Memory B cell (primary cell): ENCODE results near the gene SMIM29.

Source experiments
- ATAC-seq: fragments of 150-1000 bp; cut with Tn5 transposase; 2 replicates; pipeline ENCODE4 v1.10.0; 2021; ENCODE audit warnings: low read depth, mild to moderate bottlenecking, moderate library complexity
- DNase-seq, 2 donors: peaks; one replicate each; pipeline ENCODE4 v3.0.0; 2022; ENCODE audit warnings: low spot score in 2 of 2
- H3K27ac Mint-ChIP-seq: one replicate; pipeline ENCODE4 v1.8.0; 2022; ENCODE audit warnings: mild to moderate bottlenecking, moderate library complexity, mixed read lengths
- H3K27me3 Mint-ChIP-seq: one replicate; pipeline ENCODE4 v1.8.0; 2022; ENCODE audit warnings: mixed read lengths
- H3K36me3 Mint-ChIP-seq: one replicate; pipeline ENCODE4 v1.8.0; 2022; ENCODE audit warnings: mild to moderate bottlenecking, mixed read lengths
- H3K4me1 Mint-ChIP-seq: one replicate; pipeline ENCODE4 v1.8.0; 2022; ENCODE audit warnings: mixed read lengths
- H3K4me3 Mint-ChIP-seq: one replicate; pipeline ENCODE4 v1.8.0; 2022; ENCODE audit warnings: mild to moderate bottlenecking, moderate library complexity, mixed read lengths
- H3K9me3 Mint-ChIP-seq: one replicate; pipeline ENCODE4 v1.8.0; 2022; ENCODE audit warnings: mixed read lengths

Gene SMIM29

GRCh38 chr6:34230653-34231371 is 18.0 kb downstream of the SMIM29 start:
- no peak overlapping the region for H3K27ac Mint-ChIP-seq
- H3K36me3 Mint-ChIP-seq: no peaks in the 10 kb centered on the region
- DNase-seq: no peak

GRCh38 chr6:34229877-34230276 is 18.9 kb downstream of the SMIM29 start:
- no peaks in the 10 kb centered on the region for H3K9me3 Mint-ChIP-seq
- DNase-seq (no peak), ATAC-seq (no peak)
- no peaks in the 10 kb centered on the region for H3K36me3 Mint-ChIP-seq
- H3K4me1 Mint-ChIP-seq: peaks cover 15% of the 10 kb centered on the region
- no peaks in the 10 kb centered on the region for H3K27me3 Mint-ChIP-seq
- no peak overlapping the region for H3K4me3 Mint-ChIP-seq
- H3K27ac Mint-ChIP-seq: no peak overlapping the region

More at GRCh38 chr6:34230653-34231371, 18.0 kb downstream of the SMIM29 start:
- no peak overlapping the region for H3K4me3 Mint-ChIP-seq
- H3K27me3 Mint-ChIP-seq: no peaks in the 10 kb centered on the region
- H3K9me3 Mint-ChIP-seq: no peaks in the 10 kb centered on the region
- ATAC-seq: no peak
- peaks cover 16% of the 10 kb centered on the region for H3K4me1 Mint-ChIP-seq

- Mint-ChIP-seq H3K36me3 (no peaks in the 10 kb centered on the region), H3K9me3 (no peaks in the 10 kb centered on the region), H3K4me1 (peaks cover 19% of the 10 kb centered on the region), H3K27me3 (no peaks in the 10 kb centered on the region), H3K27ac (peak overlapping the region; percentile 96), H3K4me3 (peak overlapping the region; percentile 4)
- ATAC-seq (no peak), DNase-seq (no peak)
Measured at GRCh38 chr6:34227761-34228421, 20.9 kb downstream of the SMIM29 start.

GRCh38 chr6:34226731-34227586 is 21.8 kb downstream of the SMIM29 start:
- H3K27ac Mint-ChIP-seq: peak overlapping the region; percentile 96
- peaks cover 18% of the 10 kb centered on the region for H3K4me1 Mint-ChIP-seq
- no peaks in the 10 kb centered on the region for H3K9me3 Mint-ChIP-seq

GRCh38 chr6:34226066-34226465 is 22.7 kb downstream of the SMIM29 start:
- no peak for ATAC-seq
- Mint-ChIP-seq H3K9me3 (no peaks in the 10 kb centered on the region), H3K36me3 (no peaks in the 10 kb centered on the region), H3K4me3 (no peak overlapping the region), H3K27me3 (no peaks in the 10 kb centered on the region), H3K27ac (peak overlapping the region; percentile 96), H3K4me1 (peaks cover 16% of the 10 kb centered on the region)
- DNase-seq: no peak

More at GRCh38 chr6:34226731-34227586, 21.8 kb downstream of the SMIM29 start:
- Mint-ChIP-seq H3K4me3 (no peak overlapping the region), H3K36me3 (no peaks in the 10 kb centered on the region), H3K27me3 (no peaks in the 10 kb centered on the region)
- ATAC-seq (peak; percentile 19), DNase-seq (peak in 1 of 2 donors; percentile 33)

GRCh38 chr6:34225551-34225950 is 23.3 kb downstream of the SMIM29 start:
- Mint-ChIP-seq H3K27me3 (no peaks in the 10 kb centered on the region), H3K4me1 (peaks cover 16% of the 10 kb centered on the region), H3K27ac (peak overlapping the region; percentile 96), H3K4me3 (no peak overlapping the region), H3K9me3 (no peaks in the 10 kb centered on the region), H3K36me3 (no peaks in the 10 kb centered on the region)
- DNase-seq (no peak), ATAC-seq (no peak)

GRCh38 chr6:34223956-34224940 is 24.6 kb downstream of the SMIM29 start:
- Mint-ChIP-seq H3K27ac (peak overlapping the region; percentile 96), H3K36me3 (no peaks in the 10 kb centered on the region), H3K4me3 (peak overlapping the region; percentile 70), H3K9me3 (no peaks in the 10 kb centered on the region), H3K4me1 (peaks cover 20% of the 10 kb centered on the region), H3K27me3 (no peaks in the 10 kb centered on the region)
- DNase-seq (peak; percentile 87 to 91), ATAC-seq (peak; percentile 92)

GRCh38 chr6:34223381-34223955 is 25.3 kb downstream of the SMIM29 start:
- Mint-ChIP-seq H3K9me3 (no peaks in the 10 kb centered on the region), H3K27me3 (no peaks in the 10 kb centered on the region), H3K4me3 (peak overlapping the region; percentile 70), H3K4me1 (peaks cover 20% of the 10 kb centered on the region), H3K27ac (peak overlapping the region; percentile 96), H3K36me3 (no peaks in the 10 kb centered on the region)
- ATAC-seq (no peak), DNase-seq (no peak)

- Mint-ChIP-seq H3K4me1 (peaks cover 4% of the 10 kb centered on the region), H3K9me3 (no peaks in the 10 kb centered on the region), H3K4me3 (no peak overlapping the region), H3K27me3 (no peaks in the 10 kb centered on the region), H3K36me3 (no peaks in the 10 kb centered on the region), H3K27ac (peak overlapping the region; percentile 58)
- ATAC-seq: no peak
- no peak for DNase-seq
Measured at GRCh38 chr6:34218691-34219090, 30.1 kb downstream of the SMIM29 start.

- H3K4me1 Mint-ChIP-seq: no peaks in the 10 kb centered on the region
- no peak for DNase-seq
- H3K36me3 Mint-ChIP-seq: no peaks in the 10 kb centered on the region
- no peaks in the 10 kb centered on the region for H3K27me3 Mint-ChIP-seq
- no peak for ATAC-seq
- no peak overlapping the region for H3K4me3 Mint-ChIP-seq
- H3K9me3 Mint-ChIP-seq: no peaks in the 10 kb centered on the region
- H3K27ac Mint-ChIP-seq: no peak overlapping the region
Measured at GRCh38 chr6:34213772-34214171, 35.0 kb downstream of the SMIM29 start.

GRCh38 chr6:34207695-34208443 is 40.9 kb downstream of the SMIM29 start:
- Mint-ChIP-seq H3K36me3 (no peaks in the 10 kb centered on the region), H3K27me3 (no peaks in the 10 kb centered on the region), H3K4me1 (no peaks in the 10 kb centered on the region), H3K9me3 (no peaks in the 10 kb centered on the region), H3K27ac (no peak overlapping the region), H3K4me3 (no peak overlapping the region)
- no peak for ATAC-seq
- DNase-seq: no peak

GRCh38 chr6:34206726-34207125 is 42.1 kb downstream of the SMIM29 start:
- DNase-seq: no peak
- H3K36me3 Mint-ChIP-seq: no peaks in the 10 kb centered on the region
- ATAC-seq: no peak
- no peaks in the 10 kb centered on the region for H3K4me1 Mint-ChIP-seq
- no peaks in the 10 kb centered on the region for H3K9me3 Mint-ChIP-seq
- no peaks in the 10 kb centered on the region for H3K27me3 Mint-ChIP-seq
- no peak overlapping the region for H3K27ac Mint-ChIP-seq
- H3K4me3 Mint-ChIP-seq: no peak overlapping the region
